Keratinocyte (primary cell): ENCODE data around the gene YJU2. TPM values are rescaled to one million over a fixed set of nuclear protein-coding genes. Genes with fewer than 3 reads are reported as not detected.

Experiments
- DNase-seq: peaks from one replicate; pipeline ENCODE4 v3.0.0-alpha.2; 2011; ENCODE audit warnings: low read depth, missing footprints, low spot score
- FAIRE-seq: peaks from 2 replicates; lab custom pipeline; 2011; peaks lifted over from hg19 to GRCh38; lab: Jason Lieb, UNC
- H2AFZ ChIP-seq: 2 replicates; pipeline ENCODE4 v1.6.0; 2012; ENCODE audit warnings: low read length, control low read depth, inconsistent platforms; ENCODE audit not compliant: control insufficient read depth
- H3K27ac ChIP-seq: 2 replicates; pipeline ENCODE4 v1.5.1; 2011; ENCODE audit warnings: low read length; ENCODE audit not compliant: control insufficient read depth, insufficient read depth
- H3K27me3 ChIP-seq: 3 replicates; pipeline ENCODE4 v1.6.0; 2011; ENCODE audit warnings: low read length; ENCODE audit not compliant: control insufficient read depth, insufficient read depth; ENCODE audit errors: extremely low read depth
- H3K36me3 ChIP-seq, 2 experiments: 2 replicates in 1 of 2; 3 replicates in 1 of 2; pipeline ENCODE4 v1.5.1; 2011; ENCODE audit warnings: low read length in 2 of 2, mild to moderate bottlenecking in 1 of 2; ENCODE audit not compliant: control insufficient read depth in 2 of 2, insufficient read depth in 2 of 2; ENCODE audit errors: extremely low read depth in 1 of 2
- H3K4me1 ChIP-seq: 3 replicates; pipeline ENCODE4 v1.5.1; 2011; ENCODE audit warnings: low read length; ENCODE audit not compliant: control insufficient read depth, insufficient read depth; ENCODE audit errors: extremely low read depth
- H3K4me2 ChIP-seq: 3 replicates; pipeline ENCODE4 v1.6.0; 2011; ENCODE audit warnings: low read depth, low read length; ENCODE audit not compliant: control insufficient read depth, insufficient read depth; ENCODE audit errors: extremely low read depth
- H3K4me3 ChIP-seq, 3 experiments: fragments of 200-600 bp in 1 of 3; sonication (generic) in 1 of 3; 2 replicates in 2 of 3; 3 replicates in 1 of 3; pipeline ENCODE4 v1.5.1; 2011 to 2016; ENCODE audit warnings: low read length in 3 of 3, mild to moderate bottlenecking in 3 of 3, control low read depth in 2 of 3, inconsistent platforms in 1 of 3, low read depth in 1 of 3, mixed read lengths in 1 of 3, mixed run types in 1 of 3, moderate library complexity in 1 of 3; ENCODE audit not compliant: control insufficient read depth in 2 of 3, insufficient read depth in 2 of 3; ENCODE audit errors: extremely low read depth in 1 of 3
- H3K79me2 ChIP-seq: 2 replicates; pipeline ENCODE4 v1.6.0; 2012; ENCODE audit warnings: low read length; ENCODE audit not compliant: control insufficient read depth, insufficient read depth
- H3K9ac ChIP-seq: 3 replicates; pipeline ENCODE4 v1.6.0; 2011; ENCODE audit warnings: low read length; ENCODE audit not compliant: control insufficient read depth, insufficient read depth; ENCODE audit errors: extremely low read depth
- H3K9me1 ChIP-seq: 3 replicates; pipeline ENCODE4 v1.6.0; 2011; ENCODE audit warnings: low read length; ENCODE audit not compliant: control insufficient read depth, insufficient read depth; ENCODE audit errors: extremely low read depth
- H3K9me3 ChIP-seq: 2 replicates; pipeline ENCODE4 v1.5.1; 2012; ENCODE audit warnings: low read depth, low read length; ENCODE audit not compliant: control insufficient read depth
- H4K20me1 ChIP-seq: 3 replicates; pipeline ENCODE4 v1.6.0; 2011; ENCODE audit warnings: low read length; ENCODE audit not compliant: control insufficient read depth, insufficient read depth; ENCODE audit errors: extremely low read depth
- EZH2 ChIP-seq: IDR thresholded peaks from one replicate; pipeline ENCODE4 v1.6.1; 2012; ENCODE audit warnings: inconsistent platforms, mild to moderate bottlenecking, low read length, moderate library complexity
- dilution Hi-C: fragments of 300-500 bp; cut with MboI; formaldehyde crosslinking; loops from one replicate; pipeline ENCODE4 v1.7.0; 2020; ENCODE audit warnings: low sequenced_read_pairs; ENCODE audit not compliant: extremely low pct_ligation_motif_present
- polyA plus RNA-seq, 5 experiments: library from polyadenylated mRNA; depleted of rRNA in 3 of 5; stranded (reverse) in 3 of 5; stranded (forward) in 1 of 5; unstranded in 1 of 5; fragments of >200 nt; gene quantifications; 1 replicate in 1 of 5; 2 replicates in 3 of 5; 3 replicates in 1 of 5; pipeline versions ENCODE4 v1.2.1 to v1.2.3, GENCODE V29; 2011 to 2012; ENCODE audit warnings: missing spikeins in 2 of 5, low read depth in 1 of 5, low replicate concordance in 1 of 5
- TF ChIP-seq, protein P1 (sequence below), 3 experiments: IDR thresholded peaks in 1 of 3; conservative IDR thresholded peaks in 1 of 3; optimal IDR thresholded peaks in 1 of 3; 2 replicates in 2 of 3; 3 replicates in 1 of 3; pipeline versions ENCODE3 to v1.5.1; 2011; ENCODE audit warnings: low read length in 3 of 3, mild to moderate bottlenecking in 3 of 3, moderate library complexity in 2 of 3, control low read depth in 1 of 3, inconsistent platforms in 1 of 3; ENCODE audit not compliant: insufficient read depth in 2 of 3; ENCODE audit errors: extremely low read depth in 1 of 3

The YJU2 gene
- polyA plus RNA-seq, 1 donor (not counting 4 experiments of a cell fraction or from before 2014, with no cell fraction given) = 13.7 TPM

DNA sequence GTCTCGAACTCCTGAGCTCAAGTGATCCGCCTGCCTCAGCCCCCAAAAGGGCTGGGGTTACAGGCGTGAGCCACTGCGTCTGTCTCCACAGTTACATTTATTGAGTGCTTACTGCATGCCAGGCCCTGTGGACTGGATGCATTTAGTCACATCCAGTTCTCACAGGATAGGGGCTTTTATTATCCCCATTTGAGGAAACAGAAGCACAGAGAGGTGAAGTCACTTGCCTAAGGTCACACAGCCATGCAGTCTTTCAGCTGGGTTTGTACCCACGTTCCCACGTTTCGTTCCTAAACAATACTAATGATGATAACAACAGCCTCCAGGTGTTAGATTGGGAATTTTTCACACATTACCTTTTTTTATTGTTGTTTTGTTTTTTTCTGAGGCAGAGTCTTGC is 26.7 kb upstream of the YJU2 start:
- no peak for DNase-seq
- no peak overlapping the region for H3K27ac ChIP-seq
- no peaks in the 10 kb centered on the region for H3K9me1 ChIP-seq
- peaks cover 4% of the 10 kb centered on the region for H3K9me3 ChIP-seq
- no peak overlapping the region for H2AFZ ChIP-seq
- H3K36me3 ChIP-seq = no peaks in the 10 kb centered on the region
- dilution Hi-C loops = no loop called here
- no peak for TF ChIP-seq EZH2
- TF ChIP-seq, protein P1, sequence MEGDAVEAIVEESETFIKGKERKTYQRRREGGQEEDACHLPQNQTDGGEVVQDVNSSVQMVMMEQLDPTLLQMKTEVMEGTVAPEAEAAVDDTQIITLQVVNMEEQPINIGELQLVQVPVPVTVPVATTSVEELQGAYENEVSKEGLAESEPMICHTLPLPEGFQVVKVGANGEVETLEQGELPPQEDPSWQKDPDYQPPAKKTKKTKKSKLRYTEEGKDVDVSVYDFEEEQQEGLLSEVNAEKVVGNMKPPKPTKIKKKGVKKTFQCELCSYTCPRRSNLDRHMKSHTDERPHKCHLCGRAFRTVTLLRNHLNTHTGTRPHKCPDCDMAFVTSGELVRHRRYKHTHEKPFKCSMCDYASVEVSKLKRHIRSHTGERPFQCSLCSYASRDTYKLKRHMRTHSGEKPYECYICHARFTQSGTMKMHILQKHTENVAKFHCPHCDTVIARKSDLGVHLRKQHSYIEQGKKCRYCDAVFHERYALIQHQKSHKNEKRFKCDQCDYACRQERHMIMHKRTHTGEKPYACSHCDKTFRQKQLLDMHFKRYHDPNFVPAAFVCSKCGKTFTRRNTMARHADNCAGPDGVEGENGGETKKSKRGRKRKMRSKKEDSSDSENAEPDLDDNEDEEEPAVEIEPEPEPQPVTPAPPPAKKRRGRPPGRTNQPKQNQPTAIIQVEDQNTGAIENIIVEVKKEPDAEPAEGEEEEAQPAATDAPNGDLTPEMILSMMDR (optimal IDR thresholded peaks at IDR 0.05 in 1 of 3, IDR thresholded peaks at IDR 0.05 in 1 of 3, conservative IDR thresholded peaks at IDR 0.05 in 1 of 3; ENCODE audit: extremely low read depth in 1 of 3, insufficient read depth in 2 of 3, low read length in 3 of 3) = no peak
- H3K4me1 ChIP-seq = no peaks in the 10 kb centered on the region
- peaks cover 5% of the 10 kb centered on the region for H3K27me3 ChIP-seq
- no peak for FAIRE-seq
- H3K4me2 ChIP-seq = no peak overlapping the region
- H4K20me1 ChIP-seq = no peaks in the 10 kb centered on the region
- no peaks in the 10 kb centered on the region for H3K79me2 ChIP-seq
- no peak overlapping the region for H3K4me3 ChIP-seq
- H3K9ac ChIP-seq = no peak overlapping the region

GRCh38 chr19:4224470-4224869 is 22.4 kb upstream of the YJU2 start:
- dilution Hi-C loops = no loop called here
- FAIRE-seq (no peak), DNase-seq (no peak)
- H4K20me1 ChIP-seq = no peaks in the 10 kb centered on the region
- TF ChIP-seq EZH2 = no peak
- TF ChIP-seq, protein P1 (optimal IDR thresholded peaks at IDR 0.05 in 1 of 3, IDR thresholded peaks at IDR 0.05 in 1 of 3, conservative IDR thresholded peaks at IDR 0.05 in 1 of 3; ENCODE audit: extremely low read depth in 1 of 3, insufficient read depth in 2 of 3, low read length in 3 of 3) = no peak
- no peaks in the 10 kb centered on the region for H3K36me3 ChIP-seq
- H3K4me3 ChIP-seq = no peak overlapping the region
- no peaks in the 10 kb centered on the region for H3K4me1 ChIP-seq
- H3K4me2 ChIP-seq = no peak overlapping the region
- H3K9ac ChIP-seq = no peak overlapping the region
- no peak overlapping the region for H3K27ac ChIP-seq
- H3K27me3 ChIP-seq = peaks cover 12% of the 10 kb centered on the region
- no peaks in the 10 kb centered on the region for H3K9me3 ChIP-seq
- no peak overlapping the region for H2AFZ ChIP-seq
- no peaks in the 10 kb centered on the region for H3K79me2 ChIP-seq
- no peaks in the 10 kb centered on the region for H3K9me1 ChIP-seq
